WTC11 (cell line): Measurements from ENCODE around the gene CD247. TPM values are rescaled to one million over a fixed set of nuclear protein-coding genes. Genes with fewer than 3 reads are reported as not detected.

Experiments used
- ATAC-seq: fragments of 200-7000 bp; cut with Tn5 transposase; 2 replicates; pipeline ENCODE4 v1.10.0; 2021; ENCODE audit warnings: mild to moderate bottlenecking, moderate library complexity
- CTCF ChIA-PET: fragments of 300-600 bp; sonication (Branson Sonifier 250); formaldehyde crosslinking; loops from one replicate; lab custom pipeline; 2021; ENCODE audit warnings: antibody characterized with exemption; lab: Charles Lee
- POLR2A ChIA-PET: fragments of 350-600 bp; sonication (Branson Sonifier 250); formaldehyde crosslinking; loops from one replicate; lab custom pipeline; 2021; ENCODE audit warnings: antibody characterized with exemption; lab: Charles Lee
- DNase-seq: peaks from one replicate; pipeline ENCODE4 v3.0.0; 2021; ENCODE audit warnings: low spot score
- H3K27ac Mint-ChIP-seq: 2 replicates; pipeline ENCODE4 v1.8.0; 2021; ENCODE audit warnings: mixed read lengths
- H3K27me3 Mint-ChIP-seq: 2 replicates; pipeline ENCODE4 v1.8.0; 2021; ENCODE audit warnings: low read depth, mild to moderate bottlenecking, moderate library complexity, mixed read lengths
- H3K36me3 Mint-ChIP-seq: 2 replicates; pipeline ENCODE4 v1.8.0; 2021; ENCODE audit warnings: mixed read lengths
- H3K4me1 Mint-ChIP-seq: 2 replicates; pipeline ENCODE4 v1.8.0; 2022; ENCODE audit warnings: mixed read lengths
- H3K4me3 Mint-ChIP-seq: 2 replicates; pipeline ENCODE4 v1.8.0; 2021; ENCODE audit warnings: mild to moderate bottlenecking, moderate library complexity, mixed read lengths
- H3K9me3 Mint-ChIP-seq: 2 replicates; pipeline ENCODE4 v1.8.0; 2021; ENCODE audit warnings: mixed read lengths
- ATF6 ChIP-seq: sonication (generic); formaldehyde crosslinking; IDR thresholded peaks from 2 replicates; pipeline ENCODE4 v1.8.1; 2023; ENCODE audit warnings: mild to moderate bottlenecking, missing genetic modification reagents
- E2F1 ChIP-seq: sonication (generic); formaldehyde crosslinking; IDR thresholded peaks from 2 replicates; pipeline ENCODE4 v1.8.0; 2022; ENCODE audit warnings: mild to moderate bottlenecking, missing genetic modification reagents
- FOXJ3 ChIP-seq: sonication (generic); formaldehyde crosslinking; IDR thresholded peaks from 2 replicates; pipeline ENCODE4 v1.9.0; 2021; ENCODE audit warnings: missing genetic modification reagents, mild to moderate bottlenecking, borderline replicate concordance
- FOXK1 ChIP-seq: sonication (generic); formaldehyde crosslinking; IDR thresholded peaks from 2 replicates; pipeline ENCODE4 v1.8.0; 2022; ENCODE audit warnings: mild to moderate bottlenecking, moderate library complexity, missing genetic modification reagents
- GABPB1 ChIP-seq: sonication (generic); formaldehyde crosslinking; IDR thresholded peaks from 2 replicates; pipeline ENCODE4 v1.8.1; 2023; ENCODE audit warnings: mild to moderate bottlenecking, missing genetic modification reagents
- GTF2I ChIP-seq: fragments of 250-450 bp; sonication (Bioruptor Pico); conservative IDR thresholded peaks from 2 replicates; pipeline ENCODE4 v1.4.0; 2021; ENCODE audit warnings: mild to moderate bottlenecking
- MLX ChIP-seq: sonication (generic); formaldehyde crosslinking; IDR thresholded peaks from 2 replicates; pipeline ENCODE4 v1.8.1; 2023; ENCODE audit warnings: mild to moderate bottlenecking, missing genetic modification reagents, moderate library complexity
- NR1H2 ChIP-seq: sonication (generic); formaldehyde crosslinking; IDR thresholded peaks from 2 replicates; pipeline ENCODE4 v1.9.0; 2021; ENCODE audit warnings: mild to moderate bottlenecking, moderate library complexity, missing genetic modification reagents
- NR2C2 ChIP-seq: sonication (generic); formaldehyde crosslinking; IDR thresholded peaks from 2 replicates; pipeline ENCODE4 v1.8.0; 2022; ENCODE audit warnings: mild to moderate bottlenecking, missing genetic modification reagents
- PRDM15 ChIP-seq: sonication (generic); formaldehyde crosslinking; IDR thresholded peaks from 2 replicates; pipeline ENCODE4 v1.8.0; 2022; ENCODE audit warnings: missing genetic modification reagents
- SP1 ChIP-seq: sonication (generic); formaldehyde crosslinking; conservative IDR thresholded peaks from 2 replicates; pipeline ENCODE4 v1.8.1; 2022; ENCODE audit warnings: missing genetic modification reagents
- TCF7 ChIP-seq: sonication (generic); formaldehyde crosslinking; IDR thresholded peaks from 2 replicates; pipeline ENCODE4 v1.8.0; 2022; ENCODE audit warnings: mild to moderate bottlenecking, low read depth, missing genetic modification reagents, moderate library complexity
- USF2 ChIP-seq: sonication (generic); formaldehyde crosslinking; IDR thresholded peaks from 2 replicates; pipeline ENCODE4 v1.8.1; 2023; ENCODE audit warnings: mild to moderate bottlenecking, missing genetic modification reagents, moderate library complexity
- ZNF219 ChIP-seq: sonication (generic); formaldehyde crosslinking; IDR thresholded peaks from 2 replicates; pipeline ENCODE4 v1.8.0; 2023; ENCODE audit warnings: missing genetic modification reagents, mild to moderate bottlenecking, borderline replicate concordance
- ZNF232 ChIP-seq: sonication (generic); formaldehyde crosslinking; IDR thresholded peaks from 2 replicates; pipeline ENCODE4 v1.8.0; 2022; ENCODE audit warnings: mild to moderate bottlenecking, missing genetic modification reagents
- ZNF263 ChIP-seq: sonication (generic); formaldehyde crosslinking; IDR thresholded peaks from 2 replicates; pipeline ENCODE4 v1.8.1; 2022; ENCODE audit warnings: low read depth, mild to moderate bottlenecking, moderate library complexity, missing genetic modification reagents
- ZNF281 ChIP-seq: sonication (generic); formaldehyde crosslinking; IDR thresholded peaks from 2 replicates; pipeline ENCODE4 v1.8.0; 2023; ENCODE audit warnings: mild to moderate bottlenecking, missing genetic modification reagents
- ZNF396 ChIP-seq: fragments of 250-450 bp; sonication (Bioruptor Pico); IDR thresholded peaks from 2 replicates; pipeline ENCODE4 v1.8.0; 2021; ENCODE audit warnings: mild to moderate bottlenecking, moderate library complexity, borderline replicate concordance
- ZNF423 ChIP-seq: fragments of 250-450 bp; sonication (Bioruptor Pico); IDR thresholded peaks from 2 replicates; pipeline ENCODE4 v2.1.2; 2022; ENCODE audit warnings: mild to moderate bottlenecking, moderate library complexity
- ZNF532 ChIP-seq: fragments of 250-450 bp; sonication (Bioruptor Pico); IDR thresholded peaks from 2 replicates; pipeline ENCODE4 v1.9.0; 2021; ENCODE audit warnings: mild to moderate bottlenecking, borderline replicate concordance
- total RNA-seq: library from RNA; stranded (reverse); gene quantifications from 3 replicates; pipeline ENCODE4 v1.2.3, GENCODE V29; 2021

The CD247 gene
- total RNA-seq, 1 experiment from 2014 or later, result 1.8 TPM

- TF ChIP-seq ZNF281 (CRISPR knock-in tag) (no peak), ZNF219 (no peak), ZNF423 (CRISPR knock-in tag) (no peak), USF2 (CRISPR knock-in tag) (no peak), GABPB1 (CRISPR knock-in tag) (no peak), NR1H2 (CRISPR knock-in tag) (no peak), PRDM15 (CRISPR knock-in tag) (no peak), MLX (CRISPR knock-in tag) (no peak)
Observed at GRCh38 chr1:167520711-167521206, 2.4 kb upstream of the CD247 start (continued).

GRCh38 chr1:167517535-167518330, 596 bp downstream of the CD247 start:
- Mint-ChIP-seq H3K27ac (no peak overlapping the region), H3K4me1 (0 out of 2 replicates have a peak, but pooled peaks cover 3% of the 10 kb centered on the region), H3K4me3 (no peak overlapping the region), H3K27me3 (no peaks in the 10 kb centered on the region; the same call in 1 of the 2 replicates), H3K36me3 (no peaks in the 10 kb centered on the region), H3K9me3 (no peaks in the 10 kb centered on the region)
- ATAC-seq (peak; percentile 24; the same call in 1 of the 2 replicates), DNase-seq (no peak)
- CTCF ChIA-PET, result interaction anchor here (0.6 to 2.1 kb wide), 6 partner anchors 16 to 250 kb away, joined by 3 to 6 read pairs (median 4); no protein-coding TSS in a partner anchor
- POLR2A ChIA-PET, result no interaction called here
- no peak for TF ChIP-seq TCF7 (CRISPR knock-in tag)
- TF ChIP-seq ZNF396 (CRISPR knock-in tag), result no peak
- no peak for TF ChIP-seq FOXJ3 (CRISPR knock-in tag)
- no peak for TF ChIP-seq ZNF263 (CRISPR knock-in tag)
- no peak for TF ChIP-seq FOXK1
- TF ChIP-seq E2F1, result no peak
- TF ChIP-seq ATF6, result no peak
- TF ChIP-seq ZNF532, result no peak
- TF ChIP-seq GTF2I (CRISPR knock-in tag), result no peak
- TF ChIP-seq SP1 (CRISPR knock-in tag), result no peak
- TF ChIP-seq NR2C2, result no peak
- TF ChIP-seq ZNF232 (CRISPR knock-in tag), result no peak
